GM18505 (cell line): ENCODE measurements around the gene PDSS1.

Source experiments
- ATAC-seq: cut with Tn5 transposase; IDR thresholded peaks from one replicate; pipeline ENCODE4 v1.9.1; 2021; ENCODE audit not compliant: unreplicated experiment
- POLR2A ChIP-seq: IDR thresholded peaks from 4 replicates; pipeline ENCODE4 v1.6.1; 2011; ENCODE audit warnings: borderline replicate concordance; ENCODE audit not compliant: insufficient read depth, insufficient read length; ENCODE audit errors: extremely low read depth

PDSS1 gene

DNA sequence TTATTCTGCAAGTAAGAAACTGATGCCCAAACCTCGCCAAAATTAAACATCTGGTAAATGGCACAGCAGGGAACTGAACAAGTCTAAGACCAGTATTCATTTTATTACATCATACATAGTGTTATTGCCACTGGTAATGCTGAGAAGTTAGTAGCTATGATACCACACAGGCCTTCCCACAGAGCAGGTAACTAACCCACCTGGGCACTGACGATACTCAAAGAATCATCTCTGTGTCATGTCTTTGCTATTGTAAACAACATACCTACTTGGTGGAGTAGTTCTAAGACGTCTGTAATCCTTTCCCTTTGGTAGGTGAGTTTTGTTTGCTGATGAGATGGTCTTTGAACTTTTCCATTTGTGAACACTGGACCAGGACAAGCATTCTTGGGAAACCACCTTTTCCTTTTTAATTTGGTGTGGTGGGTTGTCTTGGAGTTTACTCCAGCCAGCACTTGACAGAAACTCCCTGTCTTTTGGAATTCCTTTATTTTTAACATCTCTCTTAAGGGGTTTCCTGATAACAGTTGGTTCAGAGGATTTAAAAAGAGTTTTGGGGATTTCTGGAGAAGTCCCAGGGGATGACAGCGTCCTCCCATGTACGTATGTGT lies 40.9 kb downstream of the PDSS1 start:
- no peak for ATAC-seq
- no peak for TF ChIP-seq POLR2A

DNA sequence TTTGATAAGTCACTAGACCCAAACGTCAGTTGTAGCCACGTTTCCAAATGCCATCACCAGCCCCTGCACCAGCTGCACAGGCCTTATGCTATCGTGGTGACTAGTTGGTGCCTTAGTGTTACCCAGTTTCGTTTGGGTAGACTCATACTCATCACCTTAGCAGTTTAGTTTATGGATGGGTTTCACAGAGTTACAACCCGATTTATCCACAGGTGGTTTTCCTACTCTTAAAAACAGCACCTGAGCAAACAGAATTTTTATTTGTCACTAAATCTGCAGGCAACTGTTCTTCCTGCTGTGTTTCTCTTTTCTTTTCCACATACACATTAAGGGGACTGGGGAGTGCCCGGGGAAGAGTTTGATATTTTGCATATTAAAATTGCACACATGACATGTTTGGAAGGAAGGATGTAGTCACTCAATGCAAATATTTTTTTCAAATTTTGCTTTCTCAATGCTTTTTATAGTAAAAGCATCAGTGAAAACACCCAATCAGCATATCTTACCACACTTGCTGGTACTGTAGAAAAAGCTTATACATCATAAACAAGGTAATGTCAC lies 41.6 kb downstream of the PDSS1 start:
- TF ChIP-seq POLR2A, result no peak
- ATAC-seq, result peak; percentile 34

DNA sequence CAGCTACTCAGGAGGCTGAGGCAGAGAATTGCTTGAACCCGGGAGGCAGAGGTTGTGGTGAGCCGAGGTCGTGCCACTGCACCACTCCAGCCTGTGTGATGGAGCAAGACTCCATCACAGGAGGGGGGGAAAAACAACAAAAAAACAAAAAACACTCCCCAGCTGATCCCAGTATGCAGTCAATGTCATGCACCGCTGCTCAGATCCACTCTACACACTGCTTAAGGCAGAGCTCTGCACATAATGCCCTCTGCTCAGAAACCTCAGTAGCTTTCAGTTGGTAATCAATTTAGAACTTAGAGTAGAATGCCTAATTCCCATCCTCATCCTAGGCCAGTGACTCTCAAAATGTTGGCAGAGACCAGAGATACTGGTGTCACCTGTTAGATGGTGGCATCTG lies 43.9 kb downstream of the PDSS1 start:
- TF ChIP-seq POLR2A, result no peak

DNA sequence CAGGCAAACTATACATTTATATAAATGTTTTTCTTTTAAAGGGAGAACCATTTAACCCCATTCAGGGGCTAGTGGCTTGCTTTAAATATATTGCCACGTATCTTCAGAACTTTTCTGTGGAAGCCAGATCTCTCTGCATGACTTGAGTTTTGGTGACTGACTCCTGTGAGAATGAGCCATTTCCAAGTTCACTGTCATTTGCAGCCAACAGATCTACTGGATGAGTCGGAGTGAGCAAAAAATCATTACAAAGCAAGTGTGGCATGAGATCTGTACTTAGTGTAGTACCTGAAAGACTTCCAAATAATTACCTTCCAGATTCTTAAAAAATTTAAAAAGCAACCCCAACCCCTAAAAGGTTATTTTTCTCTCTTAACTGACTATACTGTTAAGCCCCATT lies 45.6 kb downstream of the PDSS1 start:
- ATAC-seq, result no peak
- no peak for TF ChIP-seq POLR2A

More for the DNA sequence above, 43.9 kb downstream of the PDSS1 start:
- no peak for ATAC-seq

DNA sequence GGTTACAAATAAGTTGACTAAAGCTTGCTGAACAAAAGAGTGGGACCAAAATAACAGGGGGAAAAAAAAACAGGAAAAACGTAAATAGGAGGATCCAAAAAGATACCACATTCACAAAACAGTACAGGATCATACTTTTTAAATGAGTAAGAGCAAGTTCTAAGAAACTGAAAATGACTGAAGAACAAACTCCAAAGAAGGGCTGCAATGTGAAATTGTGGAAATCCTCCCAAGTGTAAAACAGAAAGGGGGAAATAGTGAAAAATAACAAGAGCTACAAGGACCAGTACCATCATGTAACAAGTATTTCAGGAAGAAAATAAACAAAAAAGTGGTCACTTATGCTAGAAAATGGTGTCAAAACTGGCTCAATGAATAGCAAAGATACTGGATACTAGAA lies 46.3 kb downstream of the PDSS1 start:
- ATAC-seq, result no peak
- TF ChIP-seq POLR2A, result no peak

DNA sequence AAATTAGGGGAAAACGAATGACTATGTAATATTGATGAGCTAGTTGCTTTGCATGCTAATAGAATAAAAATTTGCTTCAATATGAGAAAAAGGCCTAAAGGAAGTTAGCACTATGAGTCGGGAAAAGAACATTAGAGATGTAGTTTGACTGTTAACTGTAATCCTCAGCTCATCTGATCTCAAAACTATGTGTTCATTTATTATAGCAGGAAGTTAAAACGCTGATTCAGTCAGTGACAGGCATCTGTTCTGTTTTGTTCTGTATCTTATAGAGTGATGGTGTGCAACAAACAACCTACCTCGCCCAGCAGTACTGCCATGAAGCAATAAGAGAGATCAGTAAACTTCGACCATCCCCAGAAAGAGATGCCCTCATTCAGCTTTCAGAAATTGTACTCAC lies 48.6 kb downstream of the PDSS1 start:
- no peak for TF ChIP-seq POLR2A
- no peak for ATAC-seq

DNA sequence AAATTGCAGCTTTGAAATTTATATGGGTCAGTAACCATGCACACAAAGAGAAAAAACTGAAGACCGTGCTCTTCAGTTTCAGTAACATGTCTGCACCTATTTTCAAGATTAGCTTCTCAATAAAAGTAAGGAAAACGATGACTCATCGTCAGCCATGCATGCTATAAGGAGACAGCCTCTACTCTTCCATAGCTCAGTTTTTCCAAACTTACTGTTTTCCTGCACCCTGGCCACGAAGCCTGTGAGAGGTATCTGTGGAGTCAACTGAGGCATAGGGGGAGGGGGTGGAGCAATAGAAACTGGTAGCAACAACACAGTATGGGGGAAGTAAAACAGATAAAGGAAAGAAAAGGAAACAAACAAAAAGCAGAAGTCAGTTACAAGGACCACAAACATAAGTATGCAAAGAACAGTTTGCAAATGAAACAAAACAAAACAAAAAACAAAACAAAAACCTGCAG lies 58.0 kb downstream of the PDSS1 start:
- no peak for TF ChIP-seq POLR2A
- ATAC-seq, result peak; percentile 93

DNA sequence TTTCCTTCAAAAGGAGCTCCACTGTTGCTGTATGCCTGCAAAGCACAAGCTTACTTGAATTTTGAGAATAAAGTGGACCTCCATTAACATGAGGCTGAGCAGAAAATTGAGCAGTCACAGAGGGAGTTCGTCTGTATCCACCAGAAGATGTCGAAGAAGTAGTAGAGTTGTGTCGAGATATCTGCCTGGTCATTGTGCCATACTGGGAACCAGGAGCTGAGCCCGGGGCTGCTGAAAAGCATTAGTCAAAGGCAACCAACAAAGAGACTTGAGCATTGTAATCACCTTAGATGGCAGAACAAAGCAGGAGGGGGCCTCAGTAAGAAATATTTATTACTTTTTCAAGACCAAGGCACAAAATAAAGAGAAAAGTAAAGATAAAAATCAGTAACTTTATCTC lies 61.5 kb downstream of the PDSS1 start:
- no peak for TF ChIP-seq POLR2A
- ATAC-seq, result no peak

DNA sequence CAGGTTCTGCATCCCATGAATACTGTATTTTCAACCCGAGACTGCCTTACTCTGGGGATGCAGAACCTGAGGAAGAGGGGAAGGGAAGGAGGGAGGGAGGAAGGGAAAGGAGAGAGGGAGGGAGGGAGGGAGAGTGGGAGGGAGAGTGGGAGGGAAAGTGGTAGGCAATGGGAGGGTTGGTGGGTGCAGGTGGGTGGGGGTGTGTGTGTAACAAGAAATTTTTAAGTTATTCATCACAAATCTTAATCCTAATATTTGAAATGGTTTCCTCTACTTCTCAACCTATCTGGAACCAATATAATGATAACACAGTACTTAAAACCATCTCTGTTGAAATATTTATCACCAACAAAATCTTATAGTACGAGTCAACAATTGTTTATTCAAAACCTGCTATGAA lies 68.0 kb downstream of the PDSS1 start:
- no peak for TF ChIP-seq POLR2A
- no peak for ATAC-seq

DNA sequence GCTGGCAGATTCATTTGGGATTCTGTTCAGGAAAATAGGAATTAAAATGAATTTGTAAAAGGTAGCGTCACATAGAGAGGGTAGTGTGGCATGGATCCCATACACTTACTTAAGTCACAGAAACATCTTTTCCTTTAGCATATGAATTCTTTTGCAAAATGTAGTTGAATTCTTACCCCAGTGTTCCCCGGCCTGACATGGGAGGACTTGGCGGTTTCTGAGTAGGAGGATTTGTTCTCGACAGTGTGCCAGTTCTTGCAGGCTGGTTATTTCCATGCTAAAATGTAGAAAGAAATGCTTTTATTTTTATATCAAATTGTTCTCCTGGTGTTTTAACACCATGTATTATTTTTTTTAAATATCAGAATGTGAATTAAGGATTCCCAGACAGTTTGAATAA lies 72.6 kb downstream of the PDSS1 start:
- no peak for ATAC-seq
- TF ChIP-seq POLR2A, result no peak

DNA sequence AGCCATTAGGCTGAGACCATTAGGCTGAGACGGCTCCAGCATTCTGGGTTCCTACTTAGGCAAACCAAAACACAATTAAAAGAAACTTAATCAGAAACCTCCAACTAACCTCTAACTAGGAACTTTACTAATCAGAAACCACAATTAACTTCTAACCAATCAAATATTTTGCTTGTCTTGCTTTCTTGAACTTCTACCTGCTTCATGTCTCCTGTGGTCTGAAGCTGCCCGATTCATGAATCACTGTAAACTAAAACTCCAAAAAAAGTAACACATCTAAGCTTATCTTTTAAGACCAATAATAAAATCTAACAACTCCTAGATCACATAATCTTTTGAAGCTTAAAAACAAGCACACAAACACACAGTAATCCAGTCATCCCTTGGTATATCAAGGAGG lies 76.1 kb downstream of the PDSS1 start:
- no peak for ATAC-seq
- no peak for TF ChIP-seq POLR2A

DNA sequence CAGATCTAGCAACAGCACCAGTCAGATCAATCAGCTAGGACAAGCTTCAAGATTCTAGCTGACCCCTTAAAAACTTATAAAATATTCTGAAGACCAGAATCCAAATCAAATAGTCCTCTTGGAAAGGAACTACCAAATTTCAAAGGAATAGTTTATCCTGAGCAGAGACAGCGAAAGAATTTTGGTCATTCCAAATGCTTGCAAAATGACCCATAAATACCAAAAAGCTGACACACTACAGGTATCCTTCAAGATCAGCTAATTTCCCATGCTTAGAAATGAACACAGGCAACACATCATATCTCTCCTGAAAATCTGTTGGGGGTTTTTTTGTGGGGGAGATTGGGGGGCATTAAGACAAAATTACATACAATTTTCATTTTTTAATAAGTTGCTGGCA lies 78.8 kb downstream of the PDSS1 start:
- TF ChIP-seq POLR2A, result no peak
- ATAC-seq, result no peak

DNA sequence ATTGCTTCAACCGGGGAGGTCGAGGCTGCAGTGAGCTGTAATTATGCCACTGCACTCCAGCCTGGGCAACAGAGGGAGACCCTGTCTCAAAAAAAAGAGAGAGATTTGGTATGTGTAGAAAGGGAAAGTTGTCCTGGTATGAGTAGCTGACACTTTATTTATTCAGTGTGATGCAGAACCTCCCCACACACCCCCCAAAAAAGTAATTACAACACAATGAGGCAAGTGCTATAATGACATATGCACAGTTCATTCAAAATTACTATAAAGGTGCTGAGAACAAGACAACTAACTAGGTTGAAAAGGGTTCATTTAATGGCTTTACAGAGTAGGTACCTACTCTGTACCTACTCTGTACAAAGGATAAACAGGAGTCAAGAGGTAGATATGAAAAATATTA lies 80.2 kb downstream of the PDSS1 start:
- no peak for ATAC-seq
- no peak for TF ChIP-seq POLR2A

DNA sequence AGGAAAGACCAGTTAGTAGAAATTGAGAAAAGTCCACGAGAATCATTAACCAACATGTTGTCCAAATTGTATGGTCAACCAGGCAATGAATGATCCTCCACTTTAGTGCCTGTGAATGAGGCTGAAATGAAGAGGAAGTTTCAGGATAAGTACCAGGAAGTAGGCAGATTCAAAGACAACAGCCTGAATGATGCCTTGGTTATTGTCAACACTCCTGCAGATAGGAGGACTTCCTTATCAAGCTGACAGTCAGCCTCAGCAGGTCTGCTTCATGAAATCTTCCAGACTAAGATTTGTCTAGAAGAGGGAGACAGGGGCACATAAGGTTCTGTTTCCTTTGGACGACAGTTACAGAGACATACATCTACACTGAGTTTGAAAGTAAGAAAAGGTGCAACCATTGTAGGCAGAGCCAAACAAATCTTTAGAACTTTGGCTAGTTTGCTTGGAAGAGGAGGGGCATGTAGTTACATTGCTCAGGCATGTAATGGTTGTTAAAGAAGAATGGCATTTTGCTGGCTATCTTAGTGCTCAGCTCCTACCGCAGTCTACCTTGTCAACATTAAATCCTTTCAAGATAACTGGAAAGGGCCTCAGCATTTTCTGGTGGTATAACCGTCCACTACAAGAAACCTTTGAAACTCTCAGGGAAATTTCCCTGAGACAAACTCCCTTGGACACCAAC lies 81.8 kb downstream of the PDSS1 start:
- ATAC-seq, result no peak
- no peak for TF ChIP-seq POLR2A
